ENCODE measurements around the gene EXTL2.
"Not testable (repeated sequence)": the region's sequence is repeated elsewhere in the genome, so short reads cannot be mapped to it uniquely, and the experiment has no call there.

EXTL2 gene

GRCh38 chr1:100851726-100852125 lies 42.9 kb downstream of the EXTL2 start:
- Histone ChIP-seq H3K9me3 (ENCODE audit: low read length) (no peaks in the 10 kb centered on the region), H3K4me1 (ENCODE audit: insufficient read depth, low read length) (peaks cover 5% of the 10 kb centered on the region), H3K36me3 (ENCODE audit: insufficient read depth, low read length) (no peaks in the 10 kb centered on the region), H3K4me3 (ENCODE audit: low read depth in 1 of 2, low read length in 2 of 2) (no peak overlapping the region), H3K27ac (ENCODE audit: low read depth, low read length) (no peak overlapping the region), H3K27me3 (ENCODE audit: control insufficient read depth in 1 of 2, insufficient read depth in 2 of 2, low read length in 2 of 2) (no peaks in the 10 kb centered on the region), H3K9ac (ENCODE audit: low read length) (no peak overlapping the region)

GRCh38 chr1:100847361-100848082 lies 47.1 kb downstream of the EXTL2 start:
- no peaks in the 10 kb centered on the region for H3K36me3 ChIP-seq (ENCODE audit: insufficient read depth, low read length)
- no peaks in the 10 kb centered on the region for H3K27me3 ChIP-seq (ENCODE audit: control insufficient read depth in 1 of 2, insufficient read depth in 2 of 2, low read length in 2 of 2)
- no peak overlapping the region for H3K9ac ChIP-seq (ENCODE audit: low read length)
- no peak overlapping the region for H3K27ac ChIP-seq (ENCODE audit: low read depth, low read length)
- H3K9me3 ChIP-seq (ENCODE audit: low read length), result no peaks in the 10 kb centered on the region
- peaks cover 5% of the 10 kb centered on the region for H3K4me1 ChIP-seq (ENCODE audit: insufficient read depth, low read length)
- peak overlapping the region in 1 of 2 donors; percentile 17 for H3K4me3 ChIP-seq (ENCODE audit: low read depth in 1 of 2, low read length in 2 of 2)

- not testable (repeated sequence) for H3K36me3 ChIP-seq (ENCODE audit: insufficient read depth, low read length); H3K9ac ChIP-seq (ENCODE audit: low read length); H3K4me1 ChIP-seq (ENCODE audit: insufficient read depth, low read length); H3K9me3 ChIP-seq (ENCODE audit: low read length); H3K27me3 ChIP-seq (ENCODE audit: control insufficient read depth in 1 of 2, insufficient read depth in 2 of 2, low read length in 2 of 2); H3K4me3 ChIP-seq (ENCODE audit: low read depth in 1 of 2, low read length in 2 of 2); H3K27ac ChIP-seq (ENCODE audit: low read depth, low read length)
These were observed 51.5 kb downstream of the EXTL2 start for GRCh38 chr1:100843160-100843559.

- no peaks in the 10 kb centered on the region for H3K4me1 ChIP-seq (ENCODE audit: insufficient read depth, low read length)
- H3K4me3 ChIP-seq (ENCODE audit: low read depth in 1 of 2, low read length in 2 of 2), result no peak overlapping the region
- no peaks in the 10 kb centered on the region for H3K36me3 ChIP-seq (ENCODE audit: insufficient read depth, low read length)
- H3K9me3 ChIP-seq (ENCODE audit: low read length), result no peaks in the 10 kb centered on the region
- H3K27ac ChIP-seq (ENCODE audit: low read depth, low read length), result no peak overlapping the region
- H3K27me3 ChIP-seq (ENCODE audit: control insufficient read depth in 1 of 2, insufficient read depth in 2 of 2, low read length in 2 of 2), result no peaks in the 10 kb centered on the region
- H3K9ac ChIP-seq (ENCODE audit: low read length), result no peak overlapping the region
These were observed 58.5 kb downstream of the EXTL2 start for GRCh38 chr1:100835866-100836842.

GRCh38 chr1:100834777-100835660 lies 59.6 kb downstream of the EXTL2 start:
- Histone ChIP-seq H3K27me3 (ENCODE audit: control insufficient read depth in 1 of 2, insufficient read depth in 2 of 2, low read length in 2 of 2) (no peaks in the 10 kb centered on the region), H3K4me1 (ENCODE audit: insufficient read depth, low read length) (no peaks in the 10 kb centered on the region), H3K9ac (ENCODE audit: low read length) (no peak overlapping the region), H3K4me3 (ENCODE audit: low read depth in 1 of 2, low read length in 2 of 2) (no peak overlapping the region), H3K36me3 (ENCODE audit: insufficient read depth, low read length) (no peaks in the 10 kb centered on the region), H3K27ac (ENCODE audit: low read depth, low read length) (no peak overlapping the region), H3K9me3 (ENCODE audit: low read length) (no peaks in the 10 kb centered on the region)

- Histone ChIP-seq H3K4me1 (ENCODE audit: insufficient read depth, low read length) (no peaks in the 10 kb centered on the region), H3K9me3 (ENCODE audit: low read length) (no peaks in the 10 kb centered on the region), H3K9ac (ENCODE audit: low read length) (no peak overlapping the region), H3K27ac (ENCODE audit: low read depth, low read length) (no peak overlapping the region), H3K27me3 (ENCODE audit: control insufficient read depth in 1 of 2, insufficient read depth in 2 of 2, low read length in 2 of 2) (no peaks in the 10 kb centered on the region), H3K36me3 (ENCODE audit: insufficient read depth, low read length) (no peaks in the 10 kb centered on the region), H3K4me3 (ENCODE audit: low read depth in 1 of 2, low read length in 2 of 2) (no peak overlapping the region)
These were observed 61.8 kb downstream of the EXTL2 start for GRCh38 chr1:100832694-100833428.

- not testable (repeated sequence) for H3K4me3 ChIP-seq (ENCODE audit: low read depth in 1 of 2, low read length in 2 of 2)
These were observed 69.0 kb downstream of the EXTL2 start for GRCh38 chr1:100825666-100826065.

More at GRCh38 chr1:100825666-100826065, 69.0 kb downstream of the EXTL2 start:
- H3K9ac ChIP-seq (ENCODE audit: low read length); H3K27ac ChIP-seq (ENCODE audit: low read depth, low read length); H3K27me3 ChIP-seq (ENCODE audit: control insufficient read depth in 1 of 2, insufficient read depth in 2 of 2, low read length in 2 of 2); H3K36me3 ChIP-seq (ENCODE audit: insufficient read depth, low read length); H3K9me3 ChIP-seq (ENCODE audit: low read length); H3K4me1 ChIP-seq (ENCODE audit: insufficient read depth, low read length): not testable (repeated sequence)

Measured in muscle layer of colon (tissue), 2 donors.